GM19240 (cell line): ENCODE measurements around the gene SLC25A41.

ENCODE experiments used
- DNase-seq: peaks from one replicate; pipeline ENCODE4 v3.0.0; 2011; ENCODE audit warnings: low spot score; ENCODE audit not compliant: insufficient read length

The SLC25A41 gene

GRCh38 chr19:6460099-6460884, 26.7 kb upstream of the SLC25A41 start:
- DNase-seq, result peak; percentile 94

- peak; percentile 75 for DNase-seq
These were observed 25.9 kb upstream of the SLC25A41 start, which contains the start of gene SLC25A23 for GRCh38 chr19:6459262-6460098. TSS of gene SLC25A23 (minus strand) at chr19:6459792. CDS start at chr19:6459628, 164 bp downstream.

GRCh38 chr19:6458695-6459261, 25.2 kb upstream of the SLC25A41 start:
- no peak for DNase-seq

GRCh38 chr19:6457958-6458694, 24.6 kb upstream of the SLC25A41 start:
- DNase-seq, result no peak

- no peak for DNase-seq
These were observed 22.4 kb upstream of the SLC25A41 start for GRCh38 chr19:6455924-6456323.

GRCh38 chr19:6453951-6454565, 20.5 kb upstream of the SLC25A41 start:
- no peak for DNase-seq

- no peak for DNase-seq
These were observed 19.3 kb upstream of the SLC25A41 start for GRCh38 chr19:6452899-6453298.

GRCh38 chr19:6452223-6452614, 18.7 kb upstream of the SLC25A41 start:
- no peak for DNase-seq

- no peak for DNase-seq
These were observed 18.1 kb upstream of the SLC25A41 start for GRCh38 chr19:6451583-6452222.

- no peak for DNase-seq
These were observed 16.6 kb upstream of the SLC25A41 start for GRCh38 chr19:6450166-6450565.

- no peak for DNase-seq
These were observed 14.5 kb upstream of the SLC25A41 start for GRCh38 chr19:6448045-6448444.

- no peak for DNase-seq
These were observed 12.9 kb upstream of the SLC25A41 start for GRCh38 chr19:6446452-6446851.

- no peak for DNase-seq
These were observed 10.4 kb upstream of the SLC25A41 start for GRCh38 chr19:6443986-6444385.

- DNase-seq, result no peak
These were observed 8.6 kb upstream of the SLC25A41 start for GRCh38 chr19:6442087-6442688.

GRCh38 chr19:6440905-6441304, 7.3 kb upstream of the SLC25A41 start:
- DNase-seq, result no peak

- no peak for DNase-seq
These were observed 6.2 kb upstream of the SLC25A41 start for GRCh38 chr19:6439743-6440142.

GRCh38 chr19:6433165-6433564, 398 bp downstream of the SLC25A41 start:
- DNase-seq, result no peak

- no peak for DNase-seq
These were observed 1.7 kb downstream of the SLC25A41 start for GRCh38 chr19:6431891-6432290.

GRCh38 chr19:6429419-6430221, 3.9 kb downstream of the SLC25A41 start:
- no peak for DNase-seq
